ENCODE measurements around the gene ROS1.
"Not testable (repeated sequence)": the region's sequence is repeated elsewhere in the genome, so short reads cannot be mapped to it uniquely, and the experiment has no call there.

The ROS1 gene

GRCh38 chr6:117425431-117426153 lies at the start of gene ROS1:
TSS of gene ROS1 (minus strand) at chr6:117425942. CDS start at chr6:117425656, 286 bp downstream.
- Histone ChIP-seq H3K36me3 (ENCODE audit: control insufficient read depth, insufficient read depth, low read length) (no peaks in the 10 kb centered on the region), H3K27me3 (ENCODE audit: control insufficient read depth, insufficient read depth, low read length) (no peaks in the 10 kb centered on the region), H3K4me1 (ENCODE audit: control insufficient read depth, insufficient read depth, low read length) (no peaks in the 10 kb centered on the region), H3K27ac (ENCODE audit: low read depth, low read length) (no peak within 1 kb of the TSS), H3K9ac (ENCODE audit: low read length) (no peak within 1 kb of the TSS), H3K9me3 (ENCODE audit: control insufficient read depth, insufficient read depth, low read depth, low read length) (no peaks in the 10 kb centered on the region), H3K4me3 (ENCODE audit: low read depth, low read length) (no peak within 1 kb of the TSS)

GRCh38 chr6:117473401-117473800 lies 47.7 kb upstream of the ROS1 start:
- H3K9me3 ChIP-seq (ENCODE audit: control insufficient read depth, insufficient read depth, low read depth, low read length) = no peaks in the 10 kb centered on the region

GRCh38 chr6:117472667-117473066 lies 46.9 kb upstream of the ROS1 start:
- H3K27ac ChIP-seq (ENCODE audit: low read depth, low read length) = no peak overlapping the region
- H3K27me3 ChIP-seq (ENCODE audit: control insufficient read depth, insufficient read depth, low read length) = no peaks in the 10 kb centered on the region
- no peaks in the 10 kb centered on the region for H3K36me3 ChIP-seq (ENCODE audit: control insufficient read depth, insufficient read depth, low read length)
- H3K9me3 ChIP-seq (ENCODE audit: control insufficient read depth, insufficient read depth, low read depth, low read length) = no peaks in the 10 kb centered on the region
- H3K4me1 ChIP-seq (ENCODE audit: control insufficient read depth, insufficient read depth, low read length) = peaks cover 5% of the 10 kb centered on the region
- no peak overlapping the region for H3K9ac ChIP-seq (ENCODE audit: low read length)
- no peak overlapping the region for H3K4me3 ChIP-seq (ENCODE audit: low read depth, low read length)

More at GRCh38 chr6:117473401-117473800, 47.7 kb upstream of the ROS1 start:
- Histone ChIP-seq H3K4me3 (ENCODE audit: low read depth, low read length) (no peak overlapping the region), H3K36me3 (ENCODE audit: control insufficient read depth, insufficient read depth, low read length) (no peaks in the 10 kb centered on the region), H3K27me3 (ENCODE audit: control insufficient read depth, insufficient read depth, low read length) (no peaks in the 10 kb centered on the region), H3K4me1 (ENCODE audit: control insufficient read depth, insufficient read depth, low read length) (peaks cover 9% of the 10 kb centered on the region), H3K27ac (ENCODE audit: low read depth, low read length) (no peak overlapping the region), H3K9ac (ENCODE audit: low read length) (no peak overlapping the region)

- Histone ChIP-seq H3K9ac (ENCODE audit: low read length) (no peak overlapping the region), H3K9me3 (ENCODE audit: control insufficient read depth, insufficient read depth, low read depth, low read length) (no peaks in the 10 kb centered on the region), H3K4me1 (ENCODE audit: control insufficient read depth, insufficient read depth, low read length) (no peaks in the 10 kb centered on the region), H3K36me3 (ENCODE audit: control insufficient read depth, insufficient read depth, low read length) (no peaks in the 10 kb centered on the region), H3K4me3 (ENCODE audit: low read depth, low read length) (no peak overlapping the region), H3K27me3 (ENCODE audit: control insufficient read depth, insufficient read depth, low read length) (no peaks in the 10 kb centered on the region), H3K27ac (ENCODE audit: low read depth, low read length) (no peak overlapping the region)
Observed at GRCh38 chr6:117469791-117470190, 44.0 kb upstream of the ROS1 start.

- Histone ChIP-seq H3K9ac (ENCODE audit: low read length) (no peak overlapping the region), H3K9me3 (ENCODE audit: control insufficient read depth, insufficient read depth, low read depth, low read length) (no peaks in the 10 kb centered on the region), H3K36me3 (ENCODE audit: control insufficient read depth, insufficient read depth, low read length) (no peaks in the 10 kb centered on the region), H3K4me1 (ENCODE audit: control insufficient read depth, insufficient read depth, low read length) (no peaks in the 10 kb centered on the region), H3K27me3 (ENCODE audit: control insufficient read depth, insufficient read depth, low read length) (no peaks in the 10 kb centered on the region), H3K27ac (ENCODE audit: low read depth, low read length) (no peak overlapping the region), H3K4me3 (ENCODE audit: low read depth, low read length) (no peak overlapping the region)
Observed at GRCh38 chr6:117469356-117469755, 43.6 kb upstream of the ROS1 start.

- not testable (repeated sequence) for H3K27ac ChIP-seq (ENCODE audit: low read depth, low read length); H3K36me3 ChIP-seq (ENCODE audit: control insufficient read depth, insufficient read depth, low read length); H3K9ac ChIP-seq (ENCODE audit: low read length); H3K4me3 ChIP-seq (ENCODE audit: low read depth, low read length); H3K4me1 ChIP-seq (ENCODE audit: control insufficient read depth, insufficient read depth, low read length); H3K27me3 ChIP-seq (ENCODE audit: control insufficient read depth, insufficient read depth, low read length); H3K9me3 ChIP-seq (ENCODE audit: control insufficient read depth, insufficient read depth, low read depth, low read length)
Observed at GRCh38 chr6:117468527-117468926, 42.8 kb upstream of the ROS1 start.

- Histone ChIP-seq H3K27me3 (ENCODE audit: control insufficient read depth, insufficient read depth, low read length) (no peaks in the 10 kb centered on the region), H3K36me3 (ENCODE audit: control insufficient read depth, insufficient read depth, low read length) (no peaks in the 10 kb centered on the region), H3K27ac (ENCODE audit: low read depth, low read length) (no peak overlapping the region), H3K4me3 (ENCODE audit: low read depth, low read length) (no peak overlapping the region), H3K9me3 (ENCODE audit: control insufficient read depth, insufficient read depth, low read depth, low read length) (no peaks in the 10 kb centered on the region), H3K4me1 (ENCODE audit: control insufficient read depth, insufficient read depth, low read length) (no peaks in the 10 kb centered on the region), H3K9ac (ENCODE audit: low read length) (no peak overlapping the region)
Observed at GRCh38 chr6:117467876-117468275, 42.1 kb upstream of the ROS1 start.

GRCh38 chr6:117465691-117466090 lies 39.9 kb upstream of the ROS1 start:
- no peaks in the 10 kb centered on the region for H3K4me1 ChIP-seq (ENCODE audit: control insufficient read depth, insufficient read depth, low read length)
- no peak overlapping the region for H3K27ac ChIP-seq (ENCODE audit: low read depth, low read length)
- no peaks in the 10 kb centered on the region for H3K27me3 ChIP-seq (ENCODE audit: control insufficient read depth, insufficient read depth, low read length)
- no peak overlapping the region for H3K4me3 ChIP-seq (ENCODE audit: low read depth, low read length)
- H3K9ac ChIP-seq (ENCODE audit: low read length) = no peak overlapping the region
- no peaks in the 10 kb centered on the region for H3K36me3 ChIP-seq (ENCODE audit: control insufficient read depth, insufficient read depth, low read length)
- no peaks in the 10 kb centered on the region for H3K9me3 ChIP-seq (ENCODE audit: control insufficient read depth, insufficient read depth, low read depth, low read length)

- Histone ChIP-seq H3K4me1 (ENCODE audit: control insufficient read depth, insufficient read depth, low read length) (no peaks in the 10 kb centered on the region), H3K27ac (ENCODE audit: low read depth, low read length) (no peak overlapping the region), H3K36me3 (ENCODE audit: control insufficient read depth, insufficient read depth, low read length) (no peaks in the 10 kb centered on the region), H3K9ac (ENCODE audit: low read length) (no peak overlapping the region), H3K9me3 (ENCODE audit: control insufficient read depth, insufficient read depth, low read depth, low read length) (no peaks in the 10 kb centered on the region), H3K4me3 (ENCODE audit: low read depth, low read length) (no peak overlapping the region), H3K27me3 (ENCODE audit: control insufficient read depth, insufficient read depth, low read length) (no peaks in the 10 kb centered on the region)
Observed at GRCh38 chr6:117464700-117465099, 39.0 kb upstream of the ROS1 start.

GRCh38 chr6:117463762-117464665 lies 38.3 kb upstream of the ROS1 start:
- H3K4me3 ChIP-seq (ENCODE audit: low read depth, low read length) = no peak overlapping the region
- H3K9ac ChIP-seq (ENCODE audit: low read length) = no peak overlapping the region
- no peaks in the 10 kb centered on the region for H3K36me3 ChIP-seq (ENCODE audit: control insufficient read depth, insufficient read depth, low read length)
- no peaks in the 10 kb centered on the region for H3K9me3 ChIP-seq (ENCODE audit: control insufficient read depth, insufficient read depth, low read depth, low read length)
- H3K27ac ChIP-seq (ENCODE audit: low read depth, low read length) = no peak overlapping the region
- H3K27me3 ChIP-seq (ENCODE audit: control insufficient read depth, insufficient read depth, low read length) = no peaks in the 10 kb centered on the region
- no peaks in the 10 kb centered on the region for H3K4me1 ChIP-seq (ENCODE audit: control insufficient read depth, insufficient read depth, low read length)

All from HUES6 (cell line).